Measurements from ENCODE around the gene UBE2D4. TPM values are rescaled to one million over a fixed set of nuclear protein-coding genes. Genes with fewer than 3 reads are reported as not detected.

Gene UBE2D4
- polyA plus RNA-seq (2012; ENCODE audit: insufficient read length, low read depth), result 9.2 TPM

DNA sequence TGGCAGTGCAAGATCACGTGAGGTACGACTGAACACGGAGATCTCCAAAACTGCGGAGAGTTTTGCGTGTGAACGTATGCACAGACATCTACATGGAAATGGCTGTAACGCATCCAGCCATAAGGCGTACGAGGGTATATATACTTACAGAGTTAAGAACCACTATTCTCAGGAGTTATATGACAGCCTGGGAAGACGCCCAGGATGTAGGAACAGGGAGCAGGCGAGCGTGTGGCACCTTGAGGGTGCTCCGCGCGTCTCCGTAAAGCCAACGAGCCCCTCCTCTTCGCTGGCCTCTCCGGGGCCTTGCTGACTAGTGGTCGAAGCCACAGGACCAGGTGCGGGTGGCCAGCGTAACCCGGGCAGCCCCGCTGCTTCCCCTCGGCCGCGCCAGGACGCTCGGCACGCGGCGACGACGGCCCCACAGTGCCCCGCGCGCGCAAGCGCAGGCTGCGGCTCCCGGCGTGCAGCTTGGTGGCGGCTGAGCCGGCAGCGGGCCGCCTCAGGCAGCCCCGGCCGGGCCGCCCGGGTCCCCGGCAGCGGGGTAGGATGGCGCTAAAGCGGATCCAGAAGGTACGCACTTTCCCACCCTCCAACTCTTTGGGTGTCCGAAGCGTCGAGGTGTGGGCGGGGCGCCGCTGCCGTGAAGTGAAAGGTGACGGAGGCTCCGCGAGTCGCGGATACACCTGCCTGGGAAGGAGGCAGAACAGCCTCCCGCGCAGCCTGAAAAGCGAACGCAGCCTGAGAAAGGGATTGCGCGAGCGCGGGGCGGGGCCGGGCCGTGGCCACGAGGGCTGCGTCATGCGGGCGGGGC, at the start of gene UBE2D4:
Gene UBE2D4, plus strand, starts transcription at position 453 of the 814 bp plus-strand sequence. Its CDS starts 97 bp downstream, at position 550.
- TF ChIP-seq, protein P1, sequence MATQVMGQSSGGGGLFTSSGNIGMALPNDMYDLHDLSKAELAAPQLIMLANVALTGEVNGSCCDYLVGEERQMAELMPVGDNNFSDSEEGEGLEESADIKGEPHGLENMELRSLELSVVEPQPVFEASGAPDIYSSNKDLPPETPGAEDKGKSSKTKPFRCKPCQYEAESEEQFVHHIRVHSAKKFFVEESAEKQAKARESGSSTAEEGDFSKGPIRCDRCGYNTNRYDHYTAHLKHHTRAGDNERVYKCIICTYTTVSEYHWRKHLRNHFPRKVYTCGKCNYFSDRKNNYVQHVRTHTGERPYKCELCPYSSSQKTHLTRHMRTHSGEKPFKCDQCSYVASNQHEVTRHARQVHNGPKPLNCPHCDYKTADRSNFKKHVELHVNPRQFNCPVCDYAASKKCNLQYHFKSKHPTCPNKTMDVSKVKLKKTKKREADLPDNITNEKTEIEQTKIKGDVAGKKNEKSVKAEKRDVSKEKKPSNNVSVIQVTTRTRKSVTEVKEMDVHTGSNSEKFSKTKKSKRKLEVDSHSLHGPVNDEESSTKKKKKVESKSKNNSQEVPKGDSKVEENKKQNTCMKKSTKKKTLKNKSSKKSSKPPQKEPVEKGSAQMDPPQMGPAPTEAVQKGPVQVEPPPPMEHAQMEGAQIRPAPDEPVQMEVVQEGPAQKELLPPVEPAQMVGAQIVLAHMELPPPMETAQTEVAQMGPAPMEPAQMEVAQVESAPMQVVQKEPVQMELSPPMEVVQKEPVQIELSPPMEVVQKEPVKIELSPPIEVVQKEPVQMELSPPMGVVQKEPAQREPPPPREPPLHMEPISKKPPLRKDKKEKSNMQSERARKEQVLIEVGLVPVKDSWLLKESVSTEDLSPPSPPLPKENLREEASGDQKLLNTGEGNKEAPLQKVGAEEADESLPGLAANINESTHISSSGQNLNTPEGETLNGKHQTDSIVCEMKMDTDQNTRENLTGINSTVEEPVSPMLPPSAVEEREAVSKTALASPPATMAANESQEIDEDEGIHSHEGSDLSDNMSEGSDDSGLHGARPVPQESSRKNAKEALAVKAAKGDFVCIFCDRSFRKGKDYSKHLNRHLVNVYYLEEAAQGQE (IDR thresholded peaks at IDR 0.05; ENCODE audit: insufficient read depth in 1 of 2, low read depth in 2 of 2, low read length in 2 of 2), result peak in 1 of 2 experiments; percentile 10; a peak in 1 of 4 replicates
- TF ChIP-seq TAF1 (IDR thresholded peaks at IDR 0.05; ENCODE audit: borderline replicate concordance, insufficient read depth, low read length) (peak; percentile 60; the same call in 1 of the 2 replicates), POLR2AphosphoS5 (IDR thresholded peaks at IDR 0.05; ENCODE audit: low read depth, low read length) (peak; percentile 89), SIN3A (IDR thresholded peaks at IDR 0.05; ENCODE audit: borderline replicate concordance, insufficient read depth, low read length) (no peak), FOXP2 (optimal IDR thresholded peaks at IDR 0.05; ENCODE audit: borderline replicate concordance, extremely low read depth, extremely low read length, insufficient read depth) (peak; percentile 55)

DNA sequence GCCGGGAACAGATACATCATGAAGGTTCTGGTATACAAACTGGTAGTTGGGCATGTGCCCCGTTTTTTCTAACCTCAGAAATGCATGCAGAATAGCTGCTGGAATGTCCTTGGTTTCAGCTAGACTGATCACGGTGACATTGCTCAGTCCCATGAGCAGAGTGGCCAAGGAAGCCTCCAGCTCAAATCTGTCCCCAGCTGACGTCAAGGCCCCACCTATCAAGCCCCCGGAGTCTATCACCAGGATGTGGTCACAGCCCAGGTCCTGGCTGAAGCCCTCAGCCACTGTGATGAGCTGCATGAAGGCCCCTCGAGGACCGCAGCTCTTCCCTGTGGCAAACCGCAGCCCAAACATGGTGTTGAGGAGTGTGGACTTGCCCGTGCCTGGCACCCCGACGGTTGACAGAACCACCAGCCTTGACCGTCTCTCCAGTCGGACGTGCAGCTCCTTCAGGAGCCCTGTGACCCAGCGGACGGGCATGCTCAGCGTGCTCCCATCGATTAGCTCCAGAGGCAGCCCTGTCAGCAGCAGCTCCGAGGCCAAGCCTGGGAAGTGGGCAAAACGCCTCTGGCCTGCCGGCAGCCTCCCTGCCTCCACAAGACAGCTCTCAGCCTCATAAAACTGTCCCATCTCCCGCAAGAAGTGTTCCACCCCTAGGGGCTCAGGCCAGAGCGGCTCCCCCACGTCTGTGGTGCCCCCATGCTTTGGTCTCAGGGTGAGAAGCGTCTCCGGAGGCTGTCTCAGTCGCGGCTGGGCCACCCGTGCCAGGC, 49.1 kb upstream of the UBE2D4 start:
- TF ChIP-seq FOXP2 (optimal IDR thresholded peaks at IDR 0.05; ENCODE audit: borderline replicate concordance, extremely low read depth, extremely low read length, insufficient read depth) (no peak), POLR2AphosphoS5 (IDR thresholded peaks at IDR 0.05; ENCODE audit: low read depth, low read length) (no peak), TAF1 (IDR thresholded peaks at IDR 0.05; ENCODE audit: borderline replicate concordance, insufficient read depth, low read length) (no peak), SIN3A (IDR thresholded peaks at IDR 0.05; ENCODE audit: borderline replicate concordance, insufficient read depth, low read length) (no peak)
- TF ChIP-seq, protein P1 (IDR thresholded peaks at IDR 0.05; ENCODE audit: insufficient read depth in 1 of 2, low read depth in 2 of 2, low read length in 2 of 2), result no peak

DNA sequence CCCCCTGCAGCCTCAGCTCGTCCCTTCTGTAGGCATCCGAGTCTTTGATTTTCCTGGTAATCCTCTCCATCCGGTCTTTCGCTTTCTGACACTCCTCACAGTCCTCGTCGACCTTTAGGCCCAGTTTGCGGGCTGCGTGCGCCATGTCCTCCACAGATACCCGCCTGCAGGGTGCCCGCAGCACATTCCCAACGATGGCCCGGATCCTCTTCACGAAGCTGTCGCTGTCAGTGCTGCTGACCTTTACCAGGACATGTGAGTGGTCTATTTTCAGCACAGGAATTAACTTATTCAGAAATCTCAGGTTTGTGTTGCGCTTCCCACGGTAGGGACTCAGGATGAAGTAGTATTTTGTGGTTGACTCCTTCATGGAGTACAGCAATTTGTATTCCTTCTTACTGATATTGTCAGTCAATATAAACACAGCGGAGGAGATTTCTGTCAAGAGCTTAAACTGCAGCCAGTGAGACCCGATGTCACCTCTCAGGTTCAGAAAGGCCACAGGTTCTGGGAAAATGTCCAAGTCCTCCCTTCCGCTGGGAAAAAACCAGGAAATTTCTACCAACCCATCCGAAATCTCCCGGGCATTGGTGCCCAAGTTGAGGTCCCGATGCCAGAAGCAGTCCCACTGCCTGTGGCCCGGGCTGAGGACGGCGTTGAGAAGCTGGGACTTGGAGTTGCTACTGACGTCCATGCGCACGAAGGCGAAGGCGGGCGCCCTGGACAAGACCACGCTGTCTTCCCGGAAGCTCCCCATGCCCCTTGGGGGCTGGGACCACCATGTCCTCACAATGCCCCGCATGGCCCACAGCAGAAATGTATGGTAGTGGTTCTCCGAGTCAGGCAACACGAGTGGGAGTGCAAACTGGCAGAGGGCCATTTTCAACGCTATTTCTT, 48.0 kb upstream of the UBE2D4 start:
- TF ChIP-seq SIN3A (IDR thresholded peaks at IDR 0.05; ENCODE audit: borderline replicate concordance, insufficient read depth, low read length) (no peak), POLR2AphosphoS5 (IDR thresholded peaks at IDR 0.05; ENCODE audit: low read depth, low read length) (no peak), FOXP2 (optimal IDR thresholded peaks at IDR 0.05; ENCODE audit: borderline replicate concordance, extremely low read depth, extremely low read length, insufficient read depth) (no peak), TAF1 (IDR thresholded peaks at IDR 0.05; ENCODE audit: borderline replicate concordance, insufficient read depth, low read length) (no peak)
- TF ChIP-seq, protein P1 (IDR thresholded peaks at IDR 0.05; ENCODE audit: insufficient read depth in 1 of 2, low read depth in 2 of 2, low read length in 2 of 2), result no peak

DNA sequence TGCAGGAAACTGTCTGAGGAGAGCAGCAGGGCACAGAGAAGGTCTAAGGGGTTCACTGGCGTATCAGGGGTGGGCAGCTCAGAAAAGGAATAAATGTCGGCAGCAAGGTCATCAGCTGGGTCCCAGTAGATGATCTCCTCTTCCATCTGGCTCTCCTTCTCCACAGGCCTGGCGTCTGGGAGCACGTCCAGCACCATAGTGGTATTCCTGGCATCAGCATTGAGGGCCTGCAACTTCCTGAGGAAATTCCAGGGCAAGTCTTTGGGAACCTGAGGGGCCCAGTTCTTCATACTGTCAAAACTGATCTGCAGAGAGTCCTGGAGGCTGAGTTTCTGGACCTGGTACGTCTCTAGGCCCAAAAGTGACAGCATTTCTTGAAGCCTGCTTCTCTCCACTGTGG, 47.4 kb upstream of the UBE2D4 start:
- TF ChIP-seq POLR2AphosphoS5 (IDR thresholded peaks at IDR 0.05; ENCODE audit: low read depth, low read length), result no peak
- TF ChIP-seq, protein P1 (IDR thresholded peaks at IDR 0.05; ENCODE audit: insufficient read depth in 1 of 2, low read depth in 2 of 2, low read length in 2 of 2), result no peak
- no peak for TF ChIP-seq FOXP2 (optimal IDR thresholded peaks at IDR 0.05; ENCODE audit: borderline replicate concordance, extremely low read depth, extremely low read length, insufficient read depth)
- TF ChIP-seq SIN3A (IDR thresholded peaks at IDR 0.05; ENCODE audit: borderline replicate concordance, insufficient read depth, low read length), result no peak
- no peak for TF ChIP-seq TAF1 (IDR thresholded peaks at IDR 0.05; ENCODE audit: borderline replicate concordance, insufficient read depth, low read length)
